Measurements from ENCODE around the gene ERLIN1. TPM values are rescaled to one million over a fixed set of nuclear protein-coding genes. Genes with fewer than 3 reads are reported as not detected.

Gene ERLIN1
- total and polyA plus RNA-seq, 2 donors from 2014 or later = 9.0 to 23.7 TPM

DNA sequence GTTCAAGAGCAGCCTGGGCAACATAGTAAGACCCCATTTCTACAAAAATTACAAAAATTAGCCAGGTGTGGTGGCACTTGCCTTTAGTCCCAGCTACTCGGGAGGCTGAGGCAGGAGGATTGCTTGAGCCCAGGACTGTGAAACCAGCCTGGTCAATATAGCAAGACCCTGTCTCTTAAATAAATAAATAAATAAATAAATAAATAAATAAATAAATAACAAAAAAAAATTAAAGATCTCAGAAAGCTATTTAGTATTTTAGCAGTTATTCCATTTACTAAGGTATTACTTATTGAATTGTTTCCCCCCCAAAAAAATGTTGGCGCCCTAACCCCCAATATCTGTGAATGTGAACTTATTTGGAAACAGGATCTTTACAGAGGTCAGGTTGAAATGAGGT lies 53.4 kb downstream of the ERLIN1 start:
- intact Hi-C loops (cut with DNase I) = no loop called here
- no peak for DNase-seq
- H3K4me1 ChIP-seq (ENCODE audit: control insufficient read depth in 2 of 3, insufficient read depth in 2 of 3, low read depth in 1 of 3, low read length in 3 of 3) = no peaks in the 10 kb centered on the region
- FAIRE-seq = no peak
- H3K9ac ChIP-seq (ENCODE audit: low read length in 3 of 3) = no peak overlapping the region
- H3K36me3 ChIP-seq (ENCODE audit: control insufficient read depth in 2 of 3, insufficient read depth in 3 of 3, low read length in 3 of 3) = no peaks in the 10 kb centered on the region
- peaks cover 0 to 3% (median 0%) of the 10 kb centered on the region in 3 donors for H3K9me3 ChIP-seq (ENCODE audit: control insufficient read depth in 2 of 3, insufficient read depth in 1 of 3, low read length in 3 of 3)
- TF ChIP-seq, protein P1, sequence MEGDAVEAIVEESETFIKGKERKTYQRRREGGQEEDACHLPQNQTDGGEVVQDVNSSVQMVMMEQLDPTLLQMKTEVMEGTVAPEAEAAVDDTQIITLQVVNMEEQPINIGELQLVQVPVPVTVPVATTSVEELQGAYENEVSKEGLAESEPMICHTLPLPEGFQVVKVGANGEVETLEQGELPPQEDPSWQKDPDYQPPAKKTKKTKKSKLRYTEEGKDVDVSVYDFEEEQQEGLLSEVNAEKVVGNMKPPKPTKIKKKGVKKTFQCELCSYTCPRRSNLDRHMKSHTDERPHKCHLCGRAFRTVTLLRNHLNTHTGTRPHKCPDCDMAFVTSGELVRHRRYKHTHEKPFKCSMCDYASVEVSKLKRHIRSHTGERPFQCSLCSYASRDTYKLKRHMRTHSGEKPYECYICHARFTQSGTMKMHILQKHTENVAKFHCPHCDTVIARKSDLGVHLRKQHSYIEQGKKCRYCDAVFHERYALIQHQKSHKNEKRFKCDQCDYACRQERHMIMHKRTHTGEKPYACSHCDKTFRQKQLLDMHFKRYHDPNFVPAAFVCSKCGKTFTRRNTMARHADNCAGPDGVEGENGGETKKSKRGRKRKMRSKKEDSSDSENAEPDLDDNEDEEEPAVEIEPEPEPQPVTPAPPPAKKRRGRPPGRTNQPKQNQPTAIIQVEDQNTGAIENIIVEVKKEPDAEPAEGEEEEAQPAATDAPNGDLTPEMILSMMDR (IDR thresholded peaks at IDR 0.05; ENCODE audit: borderline replicate concordance, extremely low read depth, insufficient read depth) = no peak
- no peak overlapping the region for H3K4me3 ChIP-seq (ENCODE audit: low read length in 3 of 3)
- no peaks in the 10 kb centered on the region for H3K27me3 ChIP-seq (ENCODE audit: control insufficient read depth, insufficient read depth, low read length)
- H3K27ac ChIP-seq (ENCODE audit: low read depth in 2 of 2, low read length in 2 of 2) = no peak overlapping the region

DNA sequence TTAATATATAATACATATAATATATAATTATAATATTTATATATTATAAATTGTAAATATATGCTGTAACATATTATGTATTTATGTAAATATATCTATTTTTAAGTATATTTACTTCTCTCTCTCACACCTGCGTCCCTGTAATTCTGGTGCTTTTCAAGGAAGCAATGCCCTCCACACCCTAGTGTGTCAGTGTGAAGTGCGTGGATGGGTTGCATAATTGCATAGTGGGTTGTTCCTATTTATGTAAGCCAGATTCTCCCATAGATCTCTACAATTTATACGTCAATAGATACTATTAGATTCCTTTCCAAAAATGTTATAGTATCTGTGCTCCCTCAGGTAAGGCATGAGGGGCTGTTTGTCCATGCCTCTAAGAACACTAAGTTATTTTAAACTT lies 54.3 kb downstream of the ERLIN1 start:
- TF ChIP-seq, protein P1 (IDR thresholded peaks at IDR 0.05; ENCODE audit: borderline replicate concordance, extremely low read depth, insufficient read depth) = no peak
- H3K4me1 ChIP-seq (ENCODE audit: control insufficient read depth in 2 of 3, insufficient read depth in 2 of 3, low read depth in 1 of 3, low read length in 3 of 3) = no peaks in the 10 kb centered on the region
- H3K36me3 ChIP-seq (ENCODE audit: control insufficient read depth in 2 of 3, insufficient read depth in 3 of 3, low read length in 3 of 3) = no peaks in the 10 kb centered on the region
- H3K27ac ChIP-seq (ENCODE audit: low read depth in 2 of 2, low read length in 2 of 2) = no peak overlapping the region
- peaks cover 0 to 3% (median 0%) of the 10 kb centered on the region in 3 donors for H3K9me3 ChIP-seq (ENCODE audit: control insufficient read depth in 2 of 3, insufficient read depth in 1 of 3, low read length in 3 of 3)
- no peaks in the 10 kb centered on the region for H3K27me3 ChIP-seq (ENCODE audit: control insufficient read depth, insufficient read depth, low read length)
- no peak overlapping the region for H3K4me3 ChIP-seq (ENCODE audit: low read length in 3 of 3)
- DNase-seq = no peak
- intact Hi-C loops (cut with DNase I) = no loop called here
- H3K9ac ChIP-seq (ENCODE audit: low read length in 3 of 3) = no peak overlapping the region
- no peak for FAIRE-seq

DNA sequence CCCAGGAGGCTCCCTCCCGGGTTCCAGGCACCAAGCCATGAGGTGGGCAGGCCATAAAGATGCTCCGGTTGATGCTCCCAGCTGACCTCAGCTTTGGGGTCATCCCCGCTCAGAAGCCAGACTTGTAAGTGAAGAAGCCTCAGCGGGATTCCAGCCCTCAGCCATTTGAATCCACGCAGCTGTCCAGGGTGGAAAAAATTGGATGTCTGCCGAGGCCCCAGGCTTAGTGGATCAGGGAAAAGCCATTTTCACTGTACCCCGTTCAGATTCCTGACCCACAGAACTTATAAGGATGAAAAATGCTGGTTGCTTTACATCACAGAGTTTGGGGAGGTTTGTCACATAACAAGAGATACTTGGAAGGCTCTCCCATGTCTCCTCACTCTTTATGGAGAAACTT lies 55.0 kb downstream of the ERLIN1 start:
- intact Hi-C loops (cut with DNase I) = no loop called here
- FAIRE-seq = no peak

More for the DNA sequence above, 55.0 kb downstream of the ERLIN1 start:
- TF ChIP-seq, protein P1 (IDR thresholded peaks at IDR 0.05; ENCODE audit: borderline replicate concordance, extremely low read depth, insufficient read depth) = no peak
- H3K27me3 ChIP-seq (ENCODE audit: control insufficient read depth, insufficient read depth, low read length) = no peaks in the 10 kb centered on the region
- H3K36me3 ChIP-seq (ENCODE audit: control insufficient read depth in 2 of 3, insufficient read depth in 3 of 3, low read length in 3 of 3) = no peaks in the 10 kb centered on the region
- DNase-seq = peak in 3 of 5 donors; percentile 15 to 58 (median 24)
- no peak overlapping the region for H3K27ac ChIP-seq (ENCODE audit: low read depth in 2 of 2, low read length in 2 of 2)
- peaks cover 0 to 3% (median 0%) of the 10 kb centered on the region in 3 donors for H3K9me3 ChIP-seq (ENCODE audit: control insufficient read depth in 2 of 3, insufficient read depth in 1 of 3, low read length in 3 of 3)
- no peak overlapping the region for H3K4me3 ChIP-seq (ENCODE audit: low read length in 3 of 3)
- H3K4me1 ChIP-seq (ENCODE audit: control insufficient read depth in 2 of 3, insufficient read depth in 2 of 3, low read depth in 1 of 3, low read length in 3 of 3) = no peaks in the 10 kb centered on the region
- no peak overlapping the region for H3K9ac ChIP-seq (ENCODE audit: low read length in 3 of 3)
